ENCODE data around the gene MEIKIN.

The MEIKIN gene

GRCh38 chr5:131947445-131947844 is 2.0 kb upstream of the MEIKIN start:
- no peak overlapping the region for H3K4me3 ChIP-seq (ENCODE audit: control insufficient read depth, low read depth, low read length)
- no peak for TF ChIP-seq CTCF (IDR thresholded peaks at IDR 0.05; ENCODE audit: control insufficient read depth, insufficient read depth, low read depth, low read length, missing control alignments)
- DNase-seq (ENCODE audit: low read depth): no peak

DNA sequence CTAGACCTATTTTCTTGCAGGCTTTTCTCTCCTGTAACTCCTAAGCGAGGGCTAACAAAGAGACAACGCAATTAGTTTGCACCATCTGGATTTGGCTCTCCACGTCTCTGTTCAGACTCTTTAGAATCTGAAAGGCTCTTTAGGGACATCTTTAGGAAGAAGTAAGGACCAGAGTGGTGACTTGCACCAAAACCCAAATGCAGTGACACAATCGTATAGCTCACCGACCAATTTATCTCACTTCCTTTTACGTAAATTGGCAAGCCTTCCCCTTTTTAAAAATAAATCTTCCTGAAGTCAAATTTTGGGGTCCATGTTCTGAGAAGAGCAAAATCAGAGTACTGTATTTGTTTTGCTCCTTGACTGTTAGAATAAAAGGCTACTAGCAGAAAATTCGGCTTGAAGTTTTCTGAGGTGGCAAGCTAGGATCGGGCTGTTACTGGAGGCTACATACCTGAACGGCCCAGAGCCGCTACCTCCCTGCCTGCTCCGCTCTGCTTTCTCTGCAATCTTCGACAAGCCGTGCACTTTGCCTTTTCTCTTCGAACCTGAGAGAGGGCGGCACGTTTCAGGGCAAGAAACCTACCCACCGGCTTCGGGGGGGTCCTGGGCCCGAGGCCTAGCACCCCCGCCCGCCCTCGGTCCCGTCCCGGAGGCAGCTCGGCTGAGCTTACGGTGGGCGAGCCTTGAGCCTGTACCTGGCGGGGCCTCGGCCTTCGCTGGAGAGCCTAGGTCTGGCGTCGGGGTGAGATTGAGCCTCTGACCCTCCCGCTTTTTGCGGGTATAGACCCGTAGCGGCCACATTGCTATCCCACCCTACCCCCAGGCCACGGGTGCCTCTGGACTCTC is 537 bp downstream of the MEIKIN start:
- H3K4me3 ChIP-seq (ENCODE audit: control insufficient read depth, low read depth, low read length): no peak overlapping the region
- DNase-seq (ENCODE audit: low read depth): no peak
- no peak for TF ChIP-seq CTCF (IDR thresholded peaks at IDR 0.05; ENCODE audit: control insufficient read depth, insufficient read depth, low read depth, low read length, missing control alignments)

GRCh38 chr5:131943916-131944315 is 1.5 kb downstream of the MEIKIN start:
- no peak overlapping the region for H3K4me3 ChIP-seq (ENCODE audit: control insufficient read depth, low read depth, low read length)
- DNase-seq (ENCODE audit: low read depth): no peak
- no peak for TF ChIP-seq CTCF (IDR thresholded peaks at IDR 0.05; ENCODE audit: control insufficient read depth, insufficient read depth, low read depth, low read length, missing control alignments)

DNA sequence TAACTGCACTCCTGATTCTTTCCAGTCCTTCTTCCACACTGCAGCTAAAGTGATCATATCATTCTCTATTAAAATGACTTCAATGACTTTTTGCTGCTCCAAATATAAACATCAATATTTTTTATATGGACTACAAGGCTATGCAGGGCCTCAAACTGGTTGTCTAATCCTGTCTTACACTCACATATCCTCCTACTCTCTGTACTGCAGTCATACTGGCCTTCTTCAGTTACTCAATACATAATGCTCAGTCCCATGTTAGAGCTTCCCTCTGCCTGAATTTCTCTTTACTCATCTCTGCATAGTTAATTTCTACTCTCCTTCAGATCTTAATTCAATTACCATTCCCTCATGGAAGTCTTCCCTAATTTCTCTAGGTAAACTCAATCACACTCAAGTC is 3.4 kb downstream of the MEIKIN start:
- no peak for DNase-seq (ENCODE audit: low read depth)
- H3K4me3 ChIP-seq (ENCODE audit: control insufficient read depth, low read depth, low read length): no peak overlapping the region
- TF ChIP-seq CTCF (IDR thresholded peaks at IDR 0.05; ENCODE audit: control insufficient read depth, insufficient read depth, low read depth, low read length, missing control alignments): no peak

- H3K4me3 ChIP-seq (ENCODE audit: control insufficient read depth, low read depth, low read length): no peak overlapping the region
- no peak for TF ChIP-seq CTCF (IDR thresholded peaks at IDR 0.05; ENCODE audit: control insufficient read depth, insufficient read depth, low read depth, low read length, missing control alignments)
- DNase-seq (ENCODE audit: low read depth): no peak
These were observed 5.6 kb downstream of the MEIKIN start for GRCh38 chr5:131939690-131940345.

DNA sequence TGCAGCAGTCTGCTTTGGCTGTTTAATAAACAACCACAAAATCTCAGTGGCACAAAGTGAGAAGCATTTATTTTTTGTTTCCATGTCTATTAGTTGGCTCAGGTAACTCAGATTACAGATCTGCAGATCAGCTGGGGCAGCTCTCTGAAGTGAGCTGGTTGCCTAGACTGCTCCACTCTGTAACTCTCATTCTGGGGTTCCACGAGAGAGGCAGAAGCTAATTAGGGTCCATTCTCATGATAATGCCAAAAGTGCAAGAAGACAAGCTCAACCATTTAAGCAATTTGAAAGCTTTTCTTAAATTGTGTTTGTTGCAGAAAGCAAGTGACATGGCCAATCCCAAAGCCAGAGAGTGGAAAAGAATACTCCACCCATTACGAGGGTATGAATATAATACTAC is 13.2 kb downstream of the MEIKIN start:
- no peak for DNase-seq (ENCODE audit: low read depth)
- H3K4me3 ChIP-seq (ENCODE audit: control insufficient read depth, low read depth, low read length): no peak overlapping the region
- no peak for TF ChIP-seq CTCF (IDR thresholded peaks at IDR 0.05; ENCODE audit: control insufficient read depth, insufficient read depth, low read depth, low read length, missing control alignments)
